ENCODE results near the gene TVP23C.

DNA sequence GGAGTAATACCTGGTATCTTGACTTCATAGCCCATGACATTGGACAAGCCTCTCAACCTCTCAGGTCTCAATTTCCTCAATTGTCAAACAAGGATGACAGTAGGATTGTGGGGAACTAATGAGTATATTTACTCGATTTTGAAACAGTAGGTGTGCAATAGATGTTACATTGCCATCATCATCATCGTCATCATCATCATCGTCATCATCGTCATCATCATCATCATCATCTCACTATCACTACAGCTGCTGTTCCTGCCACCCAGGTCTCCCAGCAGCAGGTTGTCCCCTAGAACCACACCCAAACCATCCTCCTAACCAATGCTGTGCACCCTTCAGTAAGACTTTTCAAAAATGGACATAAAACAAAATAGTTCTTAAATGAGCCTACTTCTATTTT lies 71.1 kb downstream of the TVP23C start:
- no peak for TF ChIP-seq ZFP3 (CRISPR knock-in tag; IDR thresholded peaks at IDR 0.05)
- no peak for TF ChIP-seq RARB (CRISPR knock-in tag; IDR thresholded peaks at IDR 0.05)
- no peak for TF ChIP-seq CSDC2 (CRISPR knock-in tag; IDR thresholded peaks at IDR 0.05)
- TF ChIP-seq, protein P1, sequence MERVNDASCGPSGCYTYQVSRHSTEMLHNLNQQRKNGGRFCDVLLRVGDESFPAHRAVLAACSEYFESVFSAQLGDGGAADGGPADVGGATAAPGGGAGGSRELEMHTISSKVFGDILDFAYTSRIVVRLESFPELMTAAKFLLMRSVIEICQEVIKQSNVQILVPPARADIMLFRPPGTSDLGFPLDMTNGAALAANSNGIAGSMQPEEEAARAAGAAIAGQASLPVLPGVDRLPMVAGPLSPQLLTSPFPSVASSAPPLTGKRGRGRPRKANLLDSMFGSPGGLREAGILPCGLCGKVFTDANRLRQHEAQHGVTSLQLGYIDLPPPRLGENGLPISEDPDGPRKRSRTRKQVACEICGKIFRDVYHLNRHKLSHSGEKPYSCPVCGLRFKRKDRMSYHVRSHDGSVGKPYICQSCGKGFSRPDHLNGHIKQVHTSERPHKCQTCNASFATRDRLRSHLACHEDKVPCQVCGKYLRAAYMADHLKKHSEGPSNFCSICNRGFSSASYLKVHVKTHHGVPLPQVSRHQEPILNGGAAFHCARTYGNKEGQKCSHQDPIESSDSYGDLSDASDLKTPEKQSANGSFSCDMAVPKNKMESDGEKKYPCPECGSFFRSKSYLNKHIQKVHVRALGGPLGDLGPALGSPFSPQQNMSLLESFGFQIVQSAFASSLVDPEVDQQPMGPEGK (CRISPR knock-in tag; IDR thresholded peaks at IDR 0.05; ENCODE audit: borderline replicate concordance), result no peak
- TF ChIP-seq, protein P2, sequence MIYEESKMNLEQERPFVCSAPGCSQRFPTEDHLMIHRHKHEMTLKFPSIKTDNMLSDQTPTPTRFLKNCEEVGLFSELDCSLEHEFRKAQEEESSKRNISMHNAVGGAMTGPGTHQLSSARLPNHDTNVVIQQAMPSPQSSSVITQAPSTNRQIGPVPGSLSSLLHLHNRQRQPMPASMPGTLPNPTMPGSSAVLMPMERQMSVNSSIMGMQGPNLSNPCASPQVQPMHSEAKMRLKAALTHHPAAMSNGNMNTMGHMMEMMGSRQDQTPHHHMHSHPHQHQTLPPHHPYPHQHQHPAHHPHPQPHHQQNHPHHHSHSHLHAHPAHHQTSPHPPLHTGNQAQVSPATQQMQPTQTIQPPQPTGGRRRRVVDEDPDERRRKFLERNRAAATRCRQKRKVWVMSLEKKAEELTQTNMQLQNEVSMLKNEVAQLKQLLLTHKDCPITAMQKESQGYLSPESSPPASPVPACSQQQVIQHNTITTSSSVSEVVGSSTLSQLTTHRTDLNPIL (CRISPR knock-in tag; IDR thresholded peaks at IDR 0.05; ENCODE audit: low read depth), result no peak
- TF ChIP-seq, protein P3, sequence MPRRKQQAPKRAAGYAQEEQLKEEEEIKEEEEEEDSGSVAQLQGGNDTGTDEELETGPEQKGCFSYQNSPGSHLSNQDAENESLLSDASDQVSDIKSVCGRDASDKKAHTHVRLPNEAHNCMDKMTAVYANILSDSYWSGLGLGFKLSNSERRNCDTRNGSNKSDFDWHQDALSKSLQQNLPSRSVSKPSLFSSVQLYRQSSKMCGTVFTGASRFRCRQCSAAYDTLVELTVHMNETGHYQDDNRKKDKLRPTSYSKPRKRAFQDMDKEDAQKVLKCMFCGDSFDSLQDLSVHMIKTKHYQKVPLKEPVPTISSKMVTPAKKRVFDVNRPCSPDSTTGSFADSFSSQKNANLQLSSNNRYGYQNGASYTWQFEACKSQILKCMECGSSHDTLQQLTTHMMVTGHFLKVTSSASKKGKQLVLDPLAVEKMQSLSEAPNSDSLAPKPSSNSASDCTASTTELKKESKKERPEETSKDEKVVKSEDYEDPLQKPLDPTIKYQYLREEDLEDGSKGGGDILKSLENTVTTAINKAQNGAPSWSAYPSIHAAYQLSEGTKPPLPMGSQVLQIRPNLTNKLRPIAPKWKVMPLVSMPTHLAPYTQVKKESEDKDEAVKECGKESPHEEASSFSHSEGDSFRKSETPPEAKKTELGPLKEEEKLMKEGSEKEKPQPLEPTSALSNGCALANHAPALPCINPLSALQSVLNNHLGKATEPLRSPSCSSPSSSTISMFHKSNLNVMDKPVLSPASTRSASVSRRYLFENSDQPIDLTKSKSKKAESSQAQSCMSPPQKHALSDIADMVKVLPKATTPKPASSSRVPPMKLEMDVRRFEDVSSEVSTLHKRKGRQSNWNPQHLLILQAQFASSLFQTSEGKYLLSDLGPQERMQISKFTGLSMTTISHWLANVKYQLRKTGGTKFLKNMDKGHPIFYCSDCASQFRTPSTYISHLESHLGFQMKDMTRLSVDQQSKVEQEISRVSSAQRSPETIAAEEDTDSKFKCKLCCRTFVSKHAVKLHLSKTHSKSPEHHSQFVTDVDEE (CRISPR knock-in tag; IDR thresholded peaks at IDR 0.05), result no peak
- TF ChIP-seq ESRRG (CRISPR knock-in tag; IDR thresholded peaks at IDR 0.05), result no peak
- TF ChIP-seq ARNTL (CRISPR knock-in tag; IDR thresholded peaks at IDR 0.05; ENCODE audit: borderline replicate concordance, low read depth), result no peak

Data from SK-N-SH treated with all-trans-retinoic acid at 6 μM for 48 hours (cell line).